Kidney epithelial cell (primary cell): ENCODE measurements around the gene ABHD17A. TPM values are rescaled to one million over a fixed set of nuclear protein-coding genes. Genes with fewer than 3 reads are reported as not detected.
"Not testable (repeated sequence)": the region's sequence is repeated elsewhere in the genome, so short reads cannot be mapped to it uniquely, and the experiment has no call there.

Experiments
- DNase-seq: peaks from one replicate; pipeline ENCODE4 v3.0.0-alpha.2; 2010; ENCODE audit warnings: low read depth
- H3K27me3 ChIP-seq: 2 replicates; pipeline ENCODE4 v1.6.0; 2011; ENCODE audit warnings: low read length; ENCODE audit not compliant: control insufficient read depth, insufficient read depth
- H3K36me3 ChIP-seq: 2 replicates; pipeline ENCODE4 v1.5.1; 2011; ENCODE audit warnings: low read length; ENCODE audit not compliant: control insufficient read depth, insufficient read depth
- H3K4me3 ChIP-seq: 2 replicates; pipeline ENCODE4 v1.5.1; 2011; ENCODE audit warnings: low read depth, mild to moderate bottlenecking, control low read depth, low read length
- CTCF ChIP-seq: IDR thresholded peaks from 2 replicates; pipeline ENCODE4 v1.5.1; 2011; ENCODE audit warnings: mild to moderate bottlenecking, moderate library complexity, low read length, control low read depth, inconsistent platforms; ENCODE audit not compliant: insufficient read depth, poor library complexity, severe bottlenecking
- total RNA-seq: library from RNA; depleted of rRNA; stranded (reverse); fragments of >200 nt; gene quantifications from 2 replicates; pipeline ENCODE4 v1.2.3, GENCODE V29; 2015

The ABHD17A gene
- 54.1 and 66.7 TPM in 2 replicates for total RNA-seq

- DNase-seq: peak; percentile 66
- not testable (repeated sequence) for H3K36me3 ChIP-seq, H3K27me3 ChIP-seq
- peak within 1 kb of the TSS; percentile 76 for H3K4me3 ChIP-seq
Observed at GRCh38 chr19:1885398-1886119, at the start of gene ABHD17A. Gene ABHD17A, minus strand, starts transcription at chr19:1885496. Its CDS starts 3,930 bp downstream, at chr19:1881566.

DNA sequence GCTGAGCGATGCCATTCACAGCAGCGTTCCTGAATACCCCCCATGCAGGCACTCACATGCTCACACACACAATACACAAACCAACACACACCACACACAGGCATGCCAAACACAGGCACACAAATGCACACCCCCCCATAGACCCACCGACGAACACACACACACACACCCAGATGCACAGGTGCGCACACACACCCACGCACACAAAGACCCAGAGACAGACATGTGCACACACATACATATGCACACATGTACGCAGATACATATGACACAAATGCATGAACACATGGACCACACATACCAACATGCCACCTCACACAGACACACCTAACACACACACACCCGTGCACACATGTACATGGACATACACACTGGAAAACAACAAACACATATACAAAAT, 48.6 kb upstream of the ABHD17A start:
- DNase-seq: no peak
- TF ChIP-seq CTCF: no peak
- H3K4me3 ChIP-seq: no peak overlapping the region
- H3K36me3 ChIP-seq: no peaks in the 10 kb centered on the region
- H3K27me3 ChIP-seq: no peaks in the 10 kb centered on the region

- Histone ChIP-seq H3K36me3 (no peaks in the 10 kb centered on the region), H3K27me3 (no peaks in the 10 kb centered on the region), H3K4me3 (no peak overlapping the region)
- TF ChIP-seq CTCF: no peak
- no peak for DNase-seq
Observed at GRCh38 chr19:1933244-1933643, 47.9 kb upstream of the ABHD17A start.

GRCh38 chr19:1932395-1932794, 47.1 kb upstream of the ABHD17A start:
- no peaks in the 10 kb centered on the region for H3K27me3 ChIP-seq
- no peak for TF ChIP-seq CTCF
- DNase-seq: no peak
- H3K36me3 ChIP-seq: no peaks in the 10 kb centered on the region
- H3K4me3 ChIP-seq: no peak overlapping the region

DNA sequence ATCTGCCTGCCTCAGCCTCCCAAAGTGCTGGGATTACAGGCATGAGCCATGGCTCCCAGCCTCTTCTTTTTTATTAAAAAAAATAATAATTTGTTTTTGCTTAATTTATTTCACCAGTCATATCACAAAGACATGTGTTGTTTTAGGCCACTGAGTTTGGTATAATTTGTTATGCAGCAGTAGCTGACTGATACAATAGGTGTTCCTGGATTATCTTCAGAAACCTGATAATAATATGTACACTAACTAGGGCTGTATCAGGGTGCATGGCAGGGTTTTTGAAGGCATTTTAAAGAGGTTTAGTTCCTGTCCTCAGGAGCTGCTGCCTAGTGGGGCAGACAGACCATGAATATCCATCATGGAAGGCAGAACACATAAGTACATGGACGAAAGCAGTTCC, 46.1 kb upstream of the ABHD17A start:
- no peaks in the 10 kb centered on the region for H3K36me3 ChIP-seq
- no peak for DNase-seq
- no peak for TF ChIP-seq CTCF
- no peak overlapping the region for H3K4me3 ChIP-seq
- no peaks in the 10 kb centered on the region for H3K27me3 ChIP-seq

GRCh38 chr19:1929021-1929742, 43.9 kb upstream of the ABHD17A start:
- Histone ChIP-seq H3K27me3 (no peaks in the 10 kb centered on the region), H3K36me3 (no peaks in the 10 kb centered on the region), H3K4me3 (no peak overlapping the region)
- peak; percentile 97 for TF ChIP-seq CTCF
- DNase-seq: no peak
